KMS-11 (cell line): ENCODE results near the gene CORO2A.

Experiments used
- H2AFZ ChIP-seq: fragments of 200-600 bp; sonication (generic); 2 replicates; pipeline ENCODE4 v1.6.1; 2016; ENCODE audit warnings: antibody characterized with exemption, mixed run types, low read depth
- H3K27ac ChIP-seq: fragments of 200-600 bp; sonication (generic); 2 replicates; pipeline ENCODE4 v1.6.1; 2016; ENCODE audit warnings: mild to moderate bottlenecking, mixed run types
- H3K27me3 ChIP-seq: fragments of 200-600 bp; sonication (generic); 2 replicates; pipeline ENCODE4 v1.6.1; 2017; ENCODE audit warnings: mild to moderate bottlenecking, low read depth, mixed run types, moderate library complexity; ENCODE audit not compliant: insufficient read depth
- H3K36me3 ChIP-seq: fragments of 200-600 bp; sonication (generic); 2 replicates; pipeline ENCODE4 v1.6.1; 2017; ENCODE audit warnings: mild to moderate bottlenecking, mixed run types; ENCODE audit not compliant: insufficient read depth
- H3K4me1 ChIP-seq: fragments of 200-600 bp; sonication (generic); 2 replicates; pipeline ENCODE4 v1.6.1; 2016; ENCODE audit warnings: mild to moderate bottlenecking, low read depth, mixed run types; ENCODE audit not compliant: poor library complexity, severe bottlenecking
- H3K4me2 ChIP-seq: fragments of 200-600 bp; sonication (generic); 2 replicates; pipeline ENCODE4 v1.7.0; 2016; ENCODE audit warnings: mild to moderate bottlenecking, mixed run types
- H3K4me3 ChIP-seq: fragments of 200-600 bp; sonication (generic); IDR thresholded peaks from 2 replicates; pipeline ENCODE4 v1.6.1; 2017; ENCODE audit warnings: low read depth, low read length, mixed read lengths; ENCODE audit not compliant: insufficient read depth
- H3K79me2 ChIP-seq: fragments of 200-600 bp; sonication (generic); 2 replicates; pipeline ENCODE4 v1.6.1; 2016; ENCODE audit warnings: low read depth, mixed run types; ENCODE audit not compliant: insufficient read depth
- H3K9ac ChIP-seq: fragments of 200-600 bp; sonication (generic); 2 replicates; pipeline ENCODE4 v1.6.1; 2016; ENCODE audit warnings: mild to moderate bottlenecking, mixed run types
- H4K20me1 ChIP-seq: fragments of 200-600 bp; sonication (generic); 2 replicates; pipeline ENCODE4 v1.6.1; 2016; ENCODE audit warnings: mild to moderate bottlenecking, mixed run types; ENCODE audit not compliant: insufficient read depth
- TF ChIP-seq, protein P1 (sequence below): fragments of 200-600 bp; sonication (generic); conservative IDR thresholded peaks from 2 replicates; pipeline ENCODE4 v1.6.1; 2017; ENCODE audit warnings: low read depth, mild to moderate bottlenecking, antibody characterized with exemption, low read length, moderate library complexity, mixed read lengths

CORO2A gene

GRCh38 chr9:98172604-98173003 is 19.8 kb downstream of the CORO2A start:
- TF ChIP-seq, protein P1, sequence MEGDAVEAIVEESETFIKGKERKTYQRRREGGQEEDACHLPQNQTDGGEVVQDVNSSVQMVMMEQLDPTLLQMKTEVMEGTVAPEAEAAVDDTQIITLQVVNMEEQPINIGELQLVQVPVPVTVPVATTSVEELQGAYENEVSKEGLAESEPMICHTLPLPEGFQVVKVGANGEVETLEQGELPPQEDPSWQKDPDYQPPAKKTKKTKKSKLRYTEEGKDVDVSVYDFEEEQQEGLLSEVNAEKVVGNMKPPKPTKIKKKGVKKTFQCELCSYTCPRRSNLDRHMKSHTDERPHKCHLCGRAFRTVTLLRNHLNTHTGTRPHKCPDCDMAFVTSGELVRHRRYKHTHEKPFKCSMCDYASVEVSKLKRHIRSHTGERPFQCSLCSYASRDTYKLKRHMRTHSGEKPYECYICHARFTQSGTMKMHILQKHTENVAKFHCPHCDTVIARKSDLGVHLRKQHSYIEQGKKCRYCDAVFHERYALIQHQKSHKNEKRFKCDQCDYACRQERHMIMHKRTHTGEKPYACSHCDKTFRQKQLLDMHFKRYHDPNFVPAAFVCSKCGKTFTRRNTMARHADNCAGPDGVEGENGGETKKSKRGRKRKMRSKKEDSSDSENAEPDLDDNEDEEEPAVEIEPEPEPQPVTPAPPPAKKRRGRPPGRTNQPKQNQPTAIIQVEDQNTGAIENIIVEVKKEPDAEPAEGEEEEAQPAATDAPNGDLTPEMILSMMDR, result no peak

DNA sequence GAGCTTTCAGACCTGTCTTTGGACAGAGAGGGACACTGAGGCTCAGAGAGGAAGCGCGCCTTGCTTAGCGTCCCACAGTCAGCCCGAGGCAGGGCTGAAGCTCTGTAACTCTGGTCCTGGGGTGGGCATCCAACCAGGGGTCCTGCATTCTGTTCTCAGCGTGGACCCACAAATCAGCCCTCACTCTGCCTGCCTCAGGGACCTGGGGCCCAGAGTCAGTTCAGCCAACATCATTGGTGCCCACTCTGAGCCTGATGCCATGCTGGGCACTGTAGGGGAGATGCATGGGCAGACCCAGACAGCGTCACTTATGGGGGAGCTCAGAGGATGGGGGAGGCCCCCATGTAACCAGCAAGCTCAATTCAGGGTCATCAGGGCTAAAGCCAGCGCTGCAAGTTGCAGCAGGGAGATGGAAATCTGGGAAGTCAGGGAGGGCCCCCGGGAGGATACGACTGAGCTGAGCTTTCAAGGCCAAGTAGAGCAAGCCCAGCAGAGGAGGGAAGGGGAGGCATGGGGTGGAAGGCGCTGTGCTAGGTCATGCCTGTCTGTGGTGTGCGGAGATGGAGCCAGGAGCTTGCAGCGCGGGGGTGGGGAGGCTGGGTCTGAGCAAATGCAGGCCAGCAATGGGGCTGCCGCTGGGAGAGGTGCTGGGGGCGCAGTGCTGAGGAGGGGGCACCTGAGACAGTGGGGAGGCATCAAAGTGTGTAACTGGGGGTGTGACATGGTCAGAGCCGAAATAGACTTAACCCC is 21.1 kb downstream of the CORO2A start:
- Histone ChIP-seq H3K27me3 (no peaks in the 10 kb centered on the region), H3K4me2 (no peak overlapping the region), H2AFZ (no peak overlapping the region), H3K79me2 (no peaks in the 10 kb centered on the region), H3K27ac (no peak overlapping the region), H3K4me1 (no peaks in the 10 kb centered on the region), H3K4me3 (no peak overlapping the region), H3K9ac (no peak overlapping the region), H4K20me1 (no peaks in the 10 kb centered on the region), H3K36me3 (no peaks in the 10 kb centered on the region)
- TF ChIP-seq, protein P1, result no peak

More at GRCh38 chr9:98172604-98173003, 19.8 kb downstream of the CORO2A start:
- Histone ChIP-seq H3K4me3 (no peak overlapping the region), H3K79me2 (no peaks in the 10 kb centered on the region), H3K9ac (no peak overlapping the region), H3K27me3 (no peaks in the 10 kb centered on the region), H4K20me1 (no peaks in the 10 kb centered on the region), H3K36me3 (no peaks in the 10 kb centered on the region), H3K4me2 (no peak overlapping the region), H3K27ac (no peak overlapping the region), H3K4me1 (no peaks in the 10 kb centered on the region), H2AFZ (no peak overlapping the region)

GRCh38 chr9:98168941-98169488 is 23.4 kb downstream of the CORO2A start:
- H3K4me3 ChIP-seq, result no peak overlapping the region
- H3K9ac ChIP-seq, result no peak overlapping the region
- TF ChIP-seq, protein P1, result no peak
- no peaks in the 10 kb centered on the region for H3K27me3 ChIP-seq
- no peaks in the 10 kb centered on the region for H3K36me3 ChIP-seq
- H3K4me1 ChIP-seq, result peaks cover 11% of the 10 kb centered on the region
- H3K27ac ChIP-seq, result no peak overlapping the region
- H2AFZ ChIP-seq, result no peak overlapping the region
- H3K4me2 ChIP-seq, result no peak overlapping the region
- H4K20me1 ChIP-seq, result no peaks in the 10 kb centered on the region
- H3K79me2 ChIP-seq, result no peaks in the 10 kb centered on the region

GRCh38 chr9:98168153-98168780 is 24.2 kb downstream of the CORO2A start:
- Histone ChIP-seq H3K36me3 (no peaks in the 10 kb centered on the region), H4K20me1 (no peaks in the 10 kb centered on the region), H3K4me3 (no peak overlapping the region), H3K4me2 (no peak overlapping the region), H3K79me2 (no peaks in the 10 kb centered on the region), H3K27me3 (no peaks in the 10 kb centered on the region), H3K4me1 (peaks cover 18% of the 10 kb centered on the region), H2AFZ (no peak overlapping the region), H3K9ac (no peak overlapping the region), H3K27ac (no peak overlapping the region)
- TF ChIP-seq, protein P1, result no peak
